ENCODE results near the gene NPEPPS. TPM values are rescaled to one million over a fixed set of nuclear protein-coding genes. Genes with fewer than 3 reads are reported as not detected.
"Not testable (repeated sequence)": the region's sequence is repeated elsewhere in the genome, so short reads cannot be mapped to it uniquely, and the experiment has no call there.

Gene NPEPPS
- total and polyA plus RNA-seq, 2 of the 13 experiments (the other 11 are each of a cell fraction or from before 2014, with no cell fraction given): 53.5 to 127 TPM

- H3K79me2 ChIP-seq (ENCODE audit: insufficient read depth, low read length); H3K27me3 ChIP-seq (ENCODE audit: control insufficient read depth in 1 of 2, insufficient read depth in 2 of 2, low read length in 2 of 2); in situ Hi-C loops (cut with HindIII; ENCODE audit: extremely low pct_ligation_motif_present, low pct_unique_long_range_greater_than_20kb); H3K9me3 ChIP-seq (ENCODE audit: low read length); H3K36me3 ChIP-seq (replicated peaks in 1 of 2; ENCODE audit: control insufficient read depth in 1 of 2, insufficient read depth in 2 of 2, low read length in 2 of 2); CTCF ChIA-PET (ENCODE audit: low intra/inter-chr PET ratio, low total read pairs); H4K20me1 ChIP-seq (ENCODE audit: insufficient read depth, low read length); intact Hi-C loops (cut with micrococcal nuclease; ENCODE audit: unreplicated experiment); H2AFZ ChIP-seq (ENCODE audit: low read length); TF ChIP-seq ZHX2 (IDR thresholded peaks at IDR 0.05; ENCODE audit: low read depth): not testable (repeated sequence)
- BruUV-seq (replicated peaks): TSS peak; percentile 92
- ATAC-seq (peak; percentile 12), DNase-seq (ENCODE audit: low spot score) (peak; percentile 40), FAIRE-seq (peak; percentile 18)
- H3K4me1 ChIP-seq (ENCODE audit: insufficient read depth, low read length): peaks cover 22% of the 10 kb centered on the region
- H3K4me3 ChIP-seq (replicated peaks in 1 of 3; ENCODE audit: insufficient read depth in 1 of 3, low read depth in 2 of 3, low read length in 3 of 3): peak overlapping the region; percentile 53 to 73 (median 66); a peak in 5 of 6 replicates
- H3K27ac ChIP-seq (ENCODE audit: extremely low read length, insufficient read depth, low read length): peak overlapping the region; percentile 75
- peak overlapping the region; percentile 71 for H3K4me2 ChIP-seq (ENCODE audit: low read depth, low read length)
- TF ChIP-seq ASH2L (IDR thresholded peaks at IDR 0.05; ENCODE audit: insufficient read length, low read depth, low read length) (peak; percentile 43), ZNF605 (CRISPR knock-in tag; IDR thresholded peaks at IDR 0.05) (0 out of 2 replicates have a peak, but pooled peaks have one; percentile 2), ZNF777 (CRISPR knock-in tag; IDR thresholded peaks at IDR 0.05) (peak; percentile 44), HOXA5 (CRISPR knock-in tag; IDR thresholded peaks at IDR 0.05) (0 out of 2 replicates have a peak, but pooled peaks have one; percentile 8), POLR2A (IDR thresholded peaks at IDR 0.05; ENCODE audit: insufficient read depth in 1 of 2, low read depth in 2 of 2, low read length in 2 of 2) (peak in 1 of 2 experiments; percentile 7; a peak in 1 of 4 replicates), ZHX2 (CRISPR knock-in tag; IDR thresholded peaks at IDR 0.05; ENCODE audit: borderline replicate concordance) (0 out of 2 replicates have a peak, but pooled peaks have one; percentile 29)
- POLR2A ChIA-PET: interaction anchor here (1.2 to 1.7 kb wide), 2 partner anchors 55 to 158 kb away, joined by 3 to 10 read pairs; partner anchors contain the start of gene KPNB1
- H3K9ac ChIP-seq (ENCODE audit: insufficient read depth, low read depth, low read length): peak overlapping the region; percentile 76
- under 1% methylated on average over 15 of the region's 15 CpGs for WGBS (ENCODE audit: low lambda C conversion rate)
Observed at GRCh38 chr17:47491841-47492212, 39.1 kb upstream of the NPEPPS start.

- H3K9ac ChIP-seq (ENCODE audit: insufficient read depth, low read depth, low read length); H3K79me2 ChIP-seq (ENCODE audit: insufficient read depth, low read length); FAIRE-seq; ATAC-seq; POLR2A ChIA-PET; DNase-seq (ENCODE audit: low spot score); in situ Hi-C loops (cut with HindIII; ENCODE audit: extremely low pct_ligation_motif_present, low pct_unique_long_range_greater_than_20kb); H3K4me3 ChIP-seq (replicated peaks in 1 of 3; ENCODE audit: insufficient read depth in 1 of 3, low read depth in 2 of 3, low read length in 3 of 3); H2AFZ ChIP-seq (ENCODE audit: low read length); H3K27me3 ChIP-seq (ENCODE audit: control insufficient read depth in 1 of 2, insufficient read depth in 2 of 2, low read length in 2 of 2); H3K36me3 ChIP-seq (replicated peaks in 1 of 2; ENCODE audit: control insufficient read depth in 1 of 2, insufficient read depth in 2 of 2, low read length in 2 of 2); H4K20me1 ChIP-seq (ENCODE audit: insufficient read depth, low read length); H3K9me3 ChIP-seq (ENCODE audit: low read length); CTCF ChIA-PET (ENCODE audit: low intra/inter-chr PET ratio, low total read pairs); BruUV-seq (replicated peaks); H3K4me2 ChIP-seq (ENCODE audit: low read depth, low read length); intact Hi-C loops (cut with micrococcal nuclease; ENCODE audit: unreplicated experiment); H3K27ac ChIP-seq (ENCODE audit: extremely low read length, insufficient read depth, low read length): not testable (repeated sequence)
- peaks cover 33% of the 10 kb centered on the region for H3K4me1 ChIP-seq (ENCODE audit: insufficient read depth, low read length)
- 0% methylated on average over 1 of the region's 1 CpG for WGBS (ENCODE audit: low lambda C conversion rate)
Observed at GRCh38 chr17:47499074-47499473, 31.8 kb upstream of the NPEPPS start.

GRCh38 chr17:47499494-47499893 is 31.4 kb upstream of the NPEPPS start:
- H4K20me1 ChIP-seq (ENCODE audit: insufficient read depth, low read length); intact Hi-C loops (cut with micrococcal nuclease; ENCODE audit: unreplicated experiment); POLR2A ChIA-PET; H2AFZ ChIP-seq (ENCODE audit: low read length); BruUV-seq (replicated peaks); H3K9ac ChIP-seq (ENCODE audit: insufficient read depth, low read depth, low read length); CTCF ChIA-PET (ENCODE audit: low intra/inter-chr PET ratio, low total read pairs); ATAC-seq; FAIRE-seq; in situ Hi-C loops (cut with HindIII; ENCODE audit: extremely low pct_ligation_motif_present, low pct_unique_long_range_greater_than_20kb); H3K27me3 ChIP-seq (ENCODE audit: control insufficient read depth in 1 of 2, insufficient read depth in 2 of 2, low read length in 2 of 2); H3K4me2 ChIP-seq (ENCODE audit: low read depth, low read length); H3K27ac ChIP-seq (ENCODE audit: extremely low read length, insufficient read depth, low read length); H3K4me3 ChIP-seq (replicated peaks in 1 of 3; ENCODE audit: insufficient read depth in 1 of 3, low read depth in 2 of 3, low read length in 3 of 3); H3K36me3 ChIP-seq (replicated peaks in 1 of 2; ENCODE audit: control insufficient read depth in 1 of 2, insufficient read depth in 2 of 2, low read length in 2 of 2); DNase-seq (ENCODE audit: low spot score); H3K9me3 ChIP-seq (ENCODE audit: low read length); H3K79me2 ChIP-seq (ENCODE audit: insufficient read depth, low read length): not testable (repeated sequence)
- H3K4me1 ChIP-seq (ENCODE audit: insufficient read depth, low read length): peaks cover 29% of the 10 kb centered on the region
- WGBS (ENCODE audit: low lambda C conversion rate): 46% methylated on average over 4 of the region's 4 CpGs
